ENCODE data around the gene DLX3. TPM values are rescaled to one million over a fixed set of nuclear protein-coding genes. Genes with fewer than 3 reads are reported as not detected.

Gene DLX3
- total and polyA plus RNA-seq, 4 donors = not detected

DNA sequence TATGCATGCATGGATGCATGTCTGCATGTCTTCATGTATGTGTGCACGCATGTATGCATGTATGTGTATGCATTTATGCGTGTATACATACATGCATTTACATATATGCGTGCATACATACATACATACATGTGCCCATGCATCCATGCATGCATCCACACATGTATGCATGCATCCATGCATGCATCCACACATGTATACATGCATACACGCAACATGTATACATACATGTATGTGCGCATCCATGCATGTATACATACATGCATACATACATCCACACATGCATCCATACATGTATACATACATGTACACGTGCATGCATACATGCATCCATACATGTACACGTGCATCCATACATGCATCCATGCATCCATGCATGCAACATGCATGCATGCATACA lies 29.8 kb upstream of the DLX3 start:
- no peaks in the 10 kb centered on the region for H3K9me3 ChIP-seq (ENCODE audit: control insufficient read depth in 4 of 4, low read length in 3 of 4)
- WGBS = 42% methylated on average over 7 of the region's 7 CpGs
- H3K4me3 ChIP-seq (ENCODE audit: low read depth in 1 of 3, low read length in 3 of 3) = no peak overlapping the region
- H3K36me3 ChIP-seq (ENCODE audit: control insufficient read depth in 4 of 4, insufficient read depth in 3 of 4, low read depth in 1 of 4, low read length in 3 of 4) = no peaks in the 10 kb centered on the region
- peaks cover 0 to 2% (median 1%) of the 10 kb centered on the region in 4 donors for H3K27me3 ChIP-seq (ENCODE audit: control insufficient read depth in 4 of 4, insufficient read depth in 4 of 4, low read length in 3 of 4)
- H3K4me1 ChIP-seq (ENCODE audit: control insufficient read depth in 4 of 4, insufficient read depth in 4 of 4, low read length in 3 of 4) = peaks cover 0 to 7% (median 1%) of the 10 kb centered on the region in 4 donors
- no peak overlapping the region for H3K27ac ChIP-seq (ENCODE audit: low read depth in 1 of 2, low read length in 2 of 2)
- no peak for TF ChIP-seq NR2F2 (IDR thresholded peaks at IDR 0.05)
- no peak overlapping the region for H3K9ac ChIP-seq (ENCODE audit: low read depth in 1 of 2, low read length in 2 of 2)
- DNase-seq (ENCODE audit: low spot score) = no peak

GRCh38 chr17:50023520-50023919 lies 28.5 kb upstream of the DLX3 start:
- no peaks in the 10 kb centered on the region for H3K36me3 ChIP-seq (ENCODE audit: control insufficient read depth in 4 of 4, insufficient read depth in 3 of 4, low read depth in 1 of 4, low read length in 3 of 4)
- WGBS = 61% methylated on average over 8 of the region's 8 CpGs
- H3K4me3 ChIP-seq (ENCODE audit: low read depth in 1 of 3, low read length in 3 of 3) = no peak overlapping the region
- H3K9me3 ChIP-seq (ENCODE audit: control insufficient read depth in 4 of 4, low read length in 3 of 4) = no peaks in the 10 kb centered on the region
- no peak overlapping the region for H3K27ac ChIP-seq (ENCODE audit: low read depth in 1 of 2, low read length in 2 of 2)
- H3K4me1 ChIP-seq (ENCODE audit: control insufficient read depth in 4 of 4, insufficient read depth in 4 of 4, low read length in 3 of 4) = peaks cover 0 to 7% (median 1%) of the 10 kb centered on the region in 4 donors
- H3K27me3 ChIP-seq (ENCODE audit: control insufficient read depth in 4 of 4, insufficient read depth in 4 of 4, low read length in 3 of 4) = peaks cover 0 to 2% (median 1%) of the 10 kb centered on the region in 4 donors
- TF ChIP-seq ATF3 (IDR thresholded peaks at IDR 0.05) = no peak
- no peak for TF ChIP-seq RAD21 (IDR thresholded peaks at IDR 0.05)
- TF ChIP-seq, protein P1, sequence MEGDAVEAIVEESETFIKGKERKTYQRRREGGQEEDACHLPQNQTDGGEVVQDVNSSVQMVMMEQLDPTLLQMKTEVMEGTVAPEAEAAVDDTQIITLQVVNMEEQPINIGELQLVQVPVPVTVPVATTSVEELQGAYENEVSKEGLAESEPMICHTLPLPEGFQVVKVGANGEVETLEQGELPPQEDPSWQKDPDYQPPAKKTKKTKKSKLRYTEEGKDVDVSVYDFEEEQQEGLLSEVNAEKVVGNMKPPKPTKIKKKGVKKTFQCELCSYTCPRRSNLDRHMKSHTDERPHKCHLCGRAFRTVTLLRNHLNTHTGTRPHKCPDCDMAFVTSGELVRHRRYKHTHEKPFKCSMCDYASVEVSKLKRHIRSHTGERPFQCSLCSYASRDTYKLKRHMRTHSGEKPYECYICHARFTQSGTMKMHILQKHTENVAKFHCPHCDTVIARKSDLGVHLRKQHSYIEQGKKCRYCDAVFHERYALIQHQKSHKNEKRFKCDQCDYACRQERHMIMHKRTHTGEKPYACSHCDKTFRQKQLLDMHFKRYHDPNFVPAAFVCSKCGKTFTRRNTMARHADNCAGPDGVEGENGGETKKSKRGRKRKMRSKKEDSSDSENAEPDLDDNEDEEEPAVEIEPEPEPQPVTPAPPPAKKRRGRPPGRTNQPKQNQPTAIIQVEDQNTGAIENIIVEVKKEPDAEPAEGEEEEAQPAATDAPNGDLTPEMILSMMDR (IDR thresholded peaks at IDR 0.05; ENCODE audit: low read depth, low read length, missing input control) = no peak
- no peak for TF ChIP-seq JUND (IDR thresholded peaks at IDR 0.05)
- no peak for TF ChIP-seq NR2F2 (IDR thresholded peaks at IDR 0.05)
- no peak for TF ChIP-seq HNF4G (IDR thresholded peaks at IDR 0.05)
- no peak for TF ChIP-seq TAF1 (conservative IDR thresholded peaks at IDR 0.05)
- no peak for TF ChIP-seq GABPA (IDR thresholded peaks at IDR 0.05 in 1 of 2, conservative IDR thresholded peaks at IDR 0.05 in 1 of 2)
- no peak for DNase-seq (ENCODE audit: low spot score)
- no peak overlapping the region for H3K9ac ChIP-seq (ENCODE audit: low read depth in 1 of 2, low read length in 2 of 2)

DNA sequence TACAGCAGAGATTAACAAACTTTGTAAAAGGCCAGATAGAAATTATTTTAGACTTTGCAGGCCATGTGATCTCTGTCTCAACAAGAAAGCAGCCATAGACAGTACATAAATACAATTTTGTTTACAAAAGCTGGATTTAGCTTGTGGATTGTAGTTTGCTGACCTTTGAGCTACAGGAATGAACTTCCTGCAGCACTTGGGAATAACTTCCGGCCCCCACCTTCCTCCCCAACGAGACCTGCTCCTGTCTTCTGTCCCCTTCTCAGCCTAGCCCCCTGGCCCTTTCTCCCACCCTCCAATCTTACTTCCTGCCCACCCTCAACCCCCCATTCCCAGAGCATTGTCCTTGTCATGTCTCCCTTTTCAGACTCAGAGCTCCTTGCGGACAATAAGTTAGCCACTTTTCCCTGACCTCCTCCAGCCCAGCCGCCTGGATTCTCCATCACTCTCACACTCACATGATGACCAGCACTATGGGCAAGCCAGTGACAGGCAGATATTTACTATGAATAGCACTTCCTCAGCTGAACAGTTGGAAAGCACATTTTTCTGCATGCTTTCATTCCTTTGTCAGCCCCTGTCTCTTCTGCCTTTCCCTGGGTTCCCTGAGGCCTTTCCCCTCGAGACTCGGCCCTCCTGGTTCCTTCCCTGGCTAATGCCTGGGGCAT lies 27.6 kb upstream of the DLX3 start:
- H3K4me3 ChIP-seq (ENCODE audit: low read depth in 1 of 3, low read length in 3 of 3) = no peak overlapping the region
- peaks cover 0 to 2% (median 0%) of the 10 kb centered on the region in 4 donors for H3K27me3 ChIP-seq (ENCODE audit: control insufficient read depth in 4 of 4, insufficient read depth in 4 of 4, low read length in 3 of 4)
- WGBS = 64% methylated on average over 6 of the region's 6 CpGs
- H3K4me1 ChIP-seq (ENCODE audit: control insufficient read depth in 4 of 4, insufficient read depth in 4 of 4, low read length in 3 of 4) = peaks cover 0 to 7% (median 0%) of the 10 kb centered on the region in 4 donors
- TF ChIP-seq GABPA (IDR thresholded peaks at IDR 0.05 in 1 of 2, conservative IDR thresholded peaks at IDR 0.05 in 1 of 2) (peak in 1 of 2 donors; percentile 47), YY1 (IDR thresholded peaks at IDR 0.05) (no peak), FOXA2 (IDR thresholded peaks at IDR 0.05) (no peak)
- H3K27ac ChIP-seq (ENCODE audit: low read depth in 1 of 2, low read length in 2 of 2) = no peak overlapping the region
- H3K9ac ChIP-seq (ENCODE audit: low read depth in 1 of 2, low read length in 2 of 2) = no peak overlapping the region
- H3K9me3 ChIP-seq (ENCODE audit: control insufficient read depth in 4 of 4, low read length in 3 of 4) = no peaks in the 10 kb centered on the region
- no peaks in the 10 kb centered on the region for H3K36me3 ChIP-seq (ENCODE audit: control insufficient read depth in 4 of 4, insufficient read depth in 3 of 4, low read depth in 1 of 4, low read length in 3 of 4)
- DNase-seq (ENCODE audit: low spot score) = no peak
